DMS114 treated with DMSO at 0.1 percent for 48 hours (cell line): ENCODE results near the gene NDUFV2.
"Not testable (repeated sequence)": the region's sequence is repeated elsewhere in the genome, so short reads cannot be mapped to it uniquely, and the experiment has no call there.

Experiments used
- DNase-seq: peaks from one replicate; lab custom pipeline; 2025; ENCODE audit not compliant: unreplicated experiment; lab: John Stamatoyannopoulos, UW

Gene NDUFV2

DNA sequence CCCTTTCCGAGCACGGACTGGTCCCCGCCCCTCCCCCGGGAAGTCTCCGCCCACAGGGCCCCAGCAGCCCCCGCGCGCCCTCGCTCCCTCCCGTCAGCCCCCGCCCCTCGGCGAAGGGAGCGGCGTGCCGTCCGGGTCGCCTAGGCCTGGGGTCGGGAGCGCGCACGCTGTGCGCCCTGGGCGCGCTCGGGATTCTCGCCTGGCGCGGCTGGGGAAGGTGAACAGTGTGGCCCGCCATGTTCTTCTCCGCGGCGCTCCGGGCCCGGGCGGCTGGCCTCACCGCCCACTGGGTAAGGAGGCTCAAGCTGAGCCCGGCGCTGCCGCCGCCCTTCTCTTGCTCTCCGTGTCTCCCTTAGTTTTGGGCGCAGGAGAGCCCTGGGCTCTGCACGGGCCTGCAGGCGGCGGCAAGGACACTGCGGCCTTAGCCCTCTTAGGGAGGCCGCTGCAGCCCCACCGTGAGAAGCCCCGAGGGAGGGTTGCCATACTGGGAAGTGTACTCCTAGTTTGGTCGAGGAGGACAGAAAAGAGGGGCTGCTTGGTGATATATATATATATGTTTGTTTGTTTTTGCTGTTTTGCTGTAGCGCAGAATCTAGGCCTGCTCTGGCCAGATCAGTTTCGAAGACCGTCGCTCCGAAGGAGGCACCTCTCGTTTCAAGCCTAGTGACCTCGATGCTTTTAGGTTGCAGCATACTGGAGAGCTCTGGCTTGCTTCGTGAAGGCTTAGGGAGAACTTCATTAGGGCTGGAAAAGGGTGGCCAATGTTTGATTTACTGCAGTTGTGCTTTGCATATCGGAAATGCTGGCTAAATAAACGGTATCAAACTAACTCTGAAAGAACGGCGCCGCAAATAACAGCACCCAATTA is at the start of gene NDUFV2:
NDUFV2 (plus strand) TSS at position 192 of the 868 bp plus-strand sequence; CDS start at position 237, 45 bp downstream.
- peak; percentile 85 for DNase-seq

DNA sequence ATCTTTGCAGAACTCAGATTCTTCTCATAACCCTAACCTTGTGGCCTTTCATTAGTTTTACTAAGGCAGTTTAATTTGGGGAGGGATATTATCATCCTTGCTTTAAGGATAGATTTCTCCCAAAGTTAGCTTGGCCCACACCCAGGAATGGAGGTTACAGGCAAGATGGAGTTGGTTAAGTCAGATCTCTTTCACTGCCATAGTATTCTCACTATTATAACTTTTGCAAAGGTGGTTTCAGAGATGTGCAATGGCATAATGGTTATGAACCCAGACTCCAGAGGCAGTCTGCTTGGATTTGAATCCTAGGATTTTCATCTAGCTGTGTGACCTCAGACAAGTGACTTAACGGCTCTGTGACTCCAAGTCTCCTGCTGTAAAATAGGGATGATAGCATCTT is 48.7 kb upstream of the NDUFV2 start:
- DNase-seq: no peak

DNA sequence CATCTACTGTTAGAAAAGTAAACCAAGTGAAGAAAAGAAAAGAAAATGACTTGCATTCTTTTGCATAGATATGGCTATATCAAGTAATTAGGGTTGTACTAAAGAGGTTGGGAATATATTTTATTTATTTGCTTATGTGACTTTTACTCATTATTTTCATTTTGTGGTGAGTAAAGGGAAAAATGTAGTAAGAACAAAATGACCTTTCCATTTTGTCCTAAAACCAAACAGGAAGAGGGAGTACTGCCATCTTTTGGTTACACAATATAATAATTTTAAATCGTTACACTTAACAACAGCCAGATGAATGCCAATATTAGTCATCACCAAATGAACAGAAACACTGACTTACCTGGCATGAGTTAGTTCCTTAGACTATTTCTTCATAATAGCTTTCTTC is 47.3 kb upstream of the NDUFV2 start:
- no peak for DNase-seq

DNA sequence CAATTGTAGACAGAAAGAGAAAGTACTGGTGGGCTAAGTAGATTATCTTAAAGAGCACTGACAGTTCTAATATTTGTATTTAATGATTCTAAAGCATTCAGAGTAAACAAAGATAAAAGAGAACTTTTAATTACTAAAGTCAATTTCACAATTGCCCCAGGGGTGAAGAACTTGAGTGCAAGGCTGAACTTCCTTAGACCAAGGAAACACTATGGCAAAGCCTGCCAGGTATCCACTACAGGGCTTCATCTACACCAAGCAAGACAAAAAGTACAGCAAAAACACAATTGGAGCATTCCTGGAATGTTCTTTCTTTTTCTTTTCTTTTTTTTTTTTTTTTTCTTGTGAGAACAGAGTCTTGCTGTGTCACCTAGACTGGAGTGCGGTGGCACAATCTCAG is 46.9 kb upstream of the NDUFV2 start:
- no peak for DNase-seq

DNA sequence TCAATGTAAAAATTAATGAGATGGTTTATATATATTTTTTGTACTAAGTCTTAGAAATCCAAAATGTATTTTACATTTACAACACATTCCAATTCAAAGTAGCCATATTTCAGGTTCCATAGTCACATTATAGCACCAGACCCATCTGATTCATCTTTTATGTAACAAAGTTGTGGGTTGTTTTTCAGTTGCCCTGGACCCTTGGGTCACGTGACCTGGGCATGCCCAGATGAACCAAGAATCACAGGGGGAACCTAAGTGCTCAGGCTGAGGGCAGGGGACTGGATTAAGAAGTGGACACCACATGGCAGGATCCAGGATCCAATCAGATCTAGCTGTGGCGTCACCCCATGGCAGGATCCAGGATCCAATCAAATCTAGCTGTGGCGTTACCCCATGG is 44.9 kb upstream of the NDUFV2 start:
- DNase-seq: no peak

DNA sequence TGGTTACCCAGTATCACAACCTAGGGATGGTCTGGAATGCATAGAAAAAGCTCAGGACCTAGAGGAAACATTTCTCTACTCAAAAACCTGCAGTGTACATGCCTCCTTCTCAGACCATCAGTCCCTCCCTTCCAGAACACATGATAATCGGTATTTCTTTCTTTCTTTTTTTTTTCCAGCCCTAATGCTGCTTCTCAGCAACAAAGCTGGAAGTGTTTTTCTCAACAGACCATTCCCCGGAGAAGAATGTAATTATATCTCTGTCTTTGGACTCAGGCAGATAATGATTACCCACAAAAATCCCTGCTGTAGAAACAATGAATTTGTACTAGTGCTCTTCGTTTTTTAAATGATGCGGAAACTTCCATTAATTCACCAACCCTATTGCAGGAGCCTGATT is 44.1 kb upstream of the NDUFV2 start:
- no peak for DNase-seq

DNA sequence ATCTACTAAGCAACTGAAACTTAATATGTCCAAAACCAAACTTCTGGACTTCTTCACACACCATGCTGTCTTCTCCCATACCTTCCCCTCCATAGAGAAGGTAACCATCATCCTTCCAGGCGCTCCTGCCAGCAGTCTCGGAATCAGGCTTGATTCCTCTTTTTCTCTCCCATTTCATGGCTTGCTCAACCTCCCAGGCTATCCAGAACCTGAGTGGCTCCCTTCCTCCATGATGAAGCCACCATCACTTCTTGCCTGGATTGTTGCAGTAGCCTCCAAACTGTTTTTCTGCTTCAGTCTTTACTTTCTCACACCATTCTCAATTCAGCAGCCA is 40.1 kb upstream of the NDUFV2 start:
- DNase-seq: no peak

DNA sequence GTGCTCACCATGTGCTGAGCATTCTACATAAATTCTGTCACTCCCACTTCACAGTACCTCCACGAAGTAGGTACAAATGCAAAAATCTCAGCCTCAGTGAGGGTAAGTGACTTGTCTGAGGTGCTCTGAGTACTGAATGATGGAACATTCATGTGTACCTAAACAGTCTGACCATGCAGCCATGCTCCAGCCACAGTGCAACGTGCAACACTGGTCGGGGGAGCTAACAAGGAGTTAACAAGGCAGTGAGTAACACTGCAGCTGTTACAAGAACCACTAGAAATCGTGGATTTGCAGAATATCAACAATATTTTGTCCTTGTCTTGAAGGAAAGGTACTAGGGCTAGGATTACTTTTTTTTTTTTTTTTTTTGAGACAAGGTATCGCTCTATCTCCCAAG is 36.6 kb upstream of the NDUFV2 start:
- no peak for DNase-seq

DNA sequence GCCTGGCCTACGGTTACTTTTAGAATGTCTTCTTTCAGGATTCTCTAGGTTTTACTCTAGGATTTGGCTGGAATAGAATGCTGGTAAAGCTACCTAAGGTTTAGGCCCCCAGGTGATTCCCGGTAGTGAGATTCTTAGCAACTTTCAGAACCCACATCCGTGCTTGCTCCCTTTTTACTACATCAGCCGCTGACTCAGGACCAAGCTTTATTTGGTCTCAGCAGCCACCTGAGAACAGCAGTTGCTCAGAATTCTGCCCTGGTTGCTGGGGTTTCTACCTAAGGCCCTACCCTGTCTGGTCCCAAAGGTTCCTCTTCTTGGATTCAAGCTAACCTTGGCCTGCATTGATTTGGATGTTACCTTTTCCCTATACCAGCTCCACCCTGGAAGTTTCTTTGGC is 36.1 kb upstream of the NDUFV2 start:
- DNase-seq: no peak

DNA sequence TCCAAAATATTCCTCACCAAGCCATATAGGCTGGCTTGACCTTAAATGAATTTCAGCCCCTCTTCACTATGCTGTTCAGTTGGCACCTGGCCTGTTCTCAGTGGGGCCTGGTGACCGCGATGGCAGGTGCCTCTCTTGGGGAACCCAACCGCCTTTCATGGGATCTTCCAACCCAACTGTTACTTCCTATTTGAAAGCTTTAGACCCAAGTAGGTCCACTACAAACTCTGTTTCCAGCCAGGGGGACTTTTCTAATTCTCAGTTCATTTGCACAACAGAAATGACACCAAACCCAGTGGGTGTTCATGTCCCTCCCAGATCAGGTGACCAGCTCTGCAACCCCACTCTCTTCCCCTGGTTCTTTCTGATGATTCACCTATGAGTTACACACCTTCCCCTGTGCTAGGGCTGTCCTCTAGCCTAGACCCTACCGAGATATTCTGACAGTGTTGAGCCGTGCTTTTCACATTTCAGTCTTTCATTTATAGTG is 35.6 kb upstream of the NDUFV2 start:
- DNase-seq: no peak

DNA sequence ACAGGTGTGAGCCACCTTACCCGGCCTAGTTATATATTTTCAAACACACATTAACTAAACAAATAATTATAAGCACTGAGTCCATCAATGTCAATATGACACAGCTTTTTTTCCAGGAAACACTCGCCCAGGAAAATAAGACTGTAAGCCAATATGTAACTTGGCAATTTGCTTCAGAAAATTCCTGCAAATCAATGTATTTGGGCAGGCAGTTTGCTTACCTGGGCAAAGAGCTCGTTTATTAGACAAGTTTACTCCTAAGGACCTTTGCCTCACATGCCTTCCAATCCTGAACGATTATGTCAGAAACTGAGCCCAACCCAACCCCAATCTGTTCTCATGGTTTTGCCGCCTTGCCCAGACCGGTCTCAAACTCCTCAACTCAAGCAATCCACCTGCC is 34.7 kb upstream of the NDUFV2 start:
- DNase-seq: no peak

DNA sequence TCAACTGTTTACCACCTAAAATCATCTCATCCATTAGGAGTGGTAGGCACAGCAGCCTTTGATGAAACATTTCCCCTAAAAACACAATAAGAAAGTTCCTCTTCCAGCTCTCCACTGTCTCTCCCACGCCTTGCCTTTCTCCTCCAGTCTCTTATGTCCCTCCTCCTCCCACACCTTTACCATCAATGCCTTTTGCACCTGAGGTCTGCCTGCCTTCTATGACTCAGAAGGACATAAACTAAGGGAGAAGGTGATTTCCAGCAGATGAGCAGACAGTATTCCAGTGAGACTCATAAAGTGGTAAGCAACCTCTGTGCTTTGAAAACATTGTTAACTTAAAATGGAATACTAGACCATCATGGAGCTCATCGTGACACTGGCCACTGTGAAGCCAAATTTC is 34.2 kb upstream of the NDUFV2 start:
- no peak for DNase-seq

DNA sequence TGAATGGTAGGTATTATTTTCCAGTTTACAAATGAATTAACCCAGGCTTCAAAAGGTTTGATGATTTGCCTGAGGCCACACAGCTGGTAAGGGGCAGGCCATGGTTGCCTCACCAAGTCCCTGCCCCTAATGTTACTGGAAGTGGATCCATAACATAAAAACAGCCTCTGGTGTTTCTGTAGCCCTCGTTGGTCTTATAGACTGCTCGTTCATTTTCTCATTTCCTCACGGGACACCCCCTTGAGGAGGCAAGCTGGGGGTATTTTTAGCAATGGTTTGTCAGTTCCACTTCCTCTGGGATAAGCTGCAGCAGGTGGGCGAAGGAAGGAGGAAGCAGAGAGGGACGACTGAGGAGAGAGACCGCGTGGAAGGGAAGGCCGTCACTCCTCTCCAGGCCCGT is 32.9 kb upstream of the NDUFV2 start:
- no peak for DNase-seq

DNA sequence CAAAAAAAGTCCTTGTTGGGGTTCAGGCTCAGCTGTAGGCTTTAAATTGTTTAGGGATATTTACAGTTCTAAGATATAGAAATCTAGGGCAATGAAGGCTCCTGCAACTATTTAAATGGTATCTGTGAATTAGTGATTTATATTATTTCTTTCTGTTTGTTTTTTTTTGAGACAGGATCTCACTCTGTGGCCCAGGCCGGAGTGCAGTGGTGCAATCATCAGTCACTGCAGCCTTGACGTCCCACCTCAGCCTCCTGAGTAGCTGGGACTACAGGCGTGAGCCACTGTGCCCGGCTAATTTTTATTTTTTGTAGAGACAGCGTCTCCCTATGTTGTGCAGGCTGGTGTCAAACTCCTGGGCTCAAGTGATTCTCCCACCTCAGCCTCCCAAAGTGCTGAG is 32.3 kb upstream of the NDUFV2 start:
- no peak for DNase-seq

DNA sequence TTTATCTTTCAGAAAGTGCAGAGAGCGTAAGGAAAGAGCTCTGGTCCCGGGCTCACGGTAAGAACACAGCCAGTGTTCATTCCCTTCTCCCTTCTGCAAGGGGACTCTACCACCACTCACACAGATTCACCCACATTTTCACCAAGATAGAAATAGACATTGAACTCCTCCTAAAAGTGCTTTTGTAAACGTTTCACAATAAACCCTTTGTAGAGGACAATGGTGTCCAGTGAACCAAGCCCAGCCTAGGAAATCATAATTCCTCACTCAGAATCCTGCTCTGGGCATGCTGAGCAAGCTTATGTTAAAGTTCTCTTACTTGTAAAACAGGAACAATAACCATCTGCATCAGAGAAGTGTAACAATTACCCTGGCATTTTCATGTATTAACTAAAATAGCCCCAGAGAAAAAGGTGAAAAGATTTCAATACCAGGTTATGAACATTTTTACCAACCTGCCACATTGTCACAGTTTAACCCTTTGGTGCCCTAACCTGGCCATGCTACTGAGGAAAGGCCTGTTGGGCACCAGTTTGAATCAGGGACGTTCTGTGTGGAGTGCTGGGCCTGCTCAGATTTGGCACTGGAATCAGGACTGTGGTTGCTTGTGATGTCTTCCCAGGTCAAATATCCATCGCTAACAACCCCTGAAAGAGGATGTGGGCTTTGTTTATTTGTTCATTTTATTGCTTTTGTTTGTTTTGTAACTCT is 22.5 kb upstream of the NDUFV2 start:
- DNase-seq: no peak

DNA sequence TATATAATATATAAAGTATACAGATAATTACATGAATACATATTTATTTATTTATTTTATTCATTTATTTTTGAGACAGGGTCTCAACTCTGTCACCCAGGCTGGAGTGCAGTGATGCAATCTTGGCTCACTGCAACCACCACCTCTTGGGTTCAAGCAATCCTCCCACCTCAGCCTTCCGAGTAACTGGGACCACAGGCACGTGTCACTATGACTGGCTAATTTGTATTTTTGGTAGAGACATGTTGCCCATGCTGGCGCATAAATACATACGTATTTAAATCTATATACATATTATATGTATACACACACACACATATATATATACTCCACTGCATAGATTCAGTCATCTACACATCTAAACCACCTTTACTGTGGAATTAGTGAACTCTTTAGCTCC is 20.6 kb upstream of the NDUFV2 start:
- DNase-seq: no peak

DNA sequence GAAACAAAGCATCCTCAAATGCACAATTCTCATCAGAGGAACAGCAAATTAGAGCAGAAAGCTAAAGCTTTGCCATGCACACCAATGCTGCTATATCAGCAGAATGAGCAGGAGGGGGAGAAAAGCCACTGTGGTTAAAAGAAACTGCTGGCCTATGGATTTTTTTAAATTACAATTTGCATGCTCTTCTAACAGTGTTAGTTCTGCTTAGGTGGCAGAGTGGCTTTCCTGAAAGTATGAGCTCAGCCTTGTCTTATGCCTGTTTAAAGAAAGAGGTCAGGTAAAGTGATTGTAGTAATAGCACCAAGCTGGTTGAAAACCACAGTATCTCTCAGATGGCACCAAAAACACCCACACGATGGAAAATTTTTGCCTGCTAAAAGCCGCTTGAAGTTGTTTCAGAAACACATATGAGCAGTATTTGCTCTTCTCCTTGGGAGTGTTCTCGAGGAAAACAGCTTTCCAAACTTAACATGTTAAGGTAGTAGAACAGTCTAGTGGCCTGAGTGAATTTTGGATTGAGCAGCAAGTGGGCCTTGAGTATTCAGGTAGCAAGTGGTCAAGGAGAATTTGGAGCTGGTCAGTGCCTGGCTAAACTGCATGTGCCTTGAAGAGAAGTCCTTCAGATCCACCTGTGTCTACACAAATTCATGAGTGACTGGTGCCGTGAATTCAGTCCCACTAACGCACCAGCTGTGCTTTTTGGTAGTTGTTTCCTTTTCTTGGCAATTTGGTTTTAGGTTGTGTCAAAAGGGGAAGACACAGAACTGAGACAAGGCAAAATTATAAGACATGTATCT is 19.6 kb upstream of the NDUFV2 start:
- no peak for DNase-seq

DNA sequence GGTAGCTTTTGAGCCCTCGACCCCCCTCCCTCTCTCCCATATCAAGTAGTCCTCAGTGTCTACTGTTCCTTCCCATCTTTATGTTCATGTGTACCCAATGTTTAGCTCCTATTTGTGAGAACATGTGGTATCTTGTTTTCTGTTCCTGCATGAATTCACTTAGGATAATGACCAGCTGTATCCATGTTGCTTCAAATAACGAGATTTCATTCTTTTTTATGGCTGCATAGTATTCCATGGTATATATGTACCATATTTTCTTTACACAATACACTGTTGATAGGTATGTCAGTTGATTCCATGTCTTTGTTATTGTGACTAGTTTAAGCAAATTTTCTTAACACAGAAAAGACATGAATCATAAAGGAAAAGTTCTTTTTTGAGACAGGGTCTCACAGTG is 16.5 kb upstream of the NDUFV2 start:
- DNase-seq: no peak

DNA sequence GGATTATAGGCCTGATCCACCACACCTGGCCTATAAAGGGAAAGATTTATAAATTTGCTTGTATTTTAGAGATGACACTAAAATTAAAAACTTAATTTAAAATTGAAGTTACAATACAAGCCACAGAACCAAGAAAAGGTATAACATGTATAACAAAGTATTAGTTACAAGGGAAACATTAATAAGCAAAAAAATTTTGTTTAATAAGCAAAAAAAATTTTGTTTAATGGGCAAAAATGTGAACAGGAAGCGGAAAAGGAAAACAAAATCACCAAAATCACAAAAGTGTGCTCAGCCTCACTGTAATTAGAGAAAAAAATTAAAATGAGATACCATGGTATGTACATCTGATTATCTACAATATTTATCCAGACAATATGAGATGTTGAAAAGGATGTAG is 15.9 kb upstream of the NDUFV2 start:
- DNase-seq: no peak

DNA sequence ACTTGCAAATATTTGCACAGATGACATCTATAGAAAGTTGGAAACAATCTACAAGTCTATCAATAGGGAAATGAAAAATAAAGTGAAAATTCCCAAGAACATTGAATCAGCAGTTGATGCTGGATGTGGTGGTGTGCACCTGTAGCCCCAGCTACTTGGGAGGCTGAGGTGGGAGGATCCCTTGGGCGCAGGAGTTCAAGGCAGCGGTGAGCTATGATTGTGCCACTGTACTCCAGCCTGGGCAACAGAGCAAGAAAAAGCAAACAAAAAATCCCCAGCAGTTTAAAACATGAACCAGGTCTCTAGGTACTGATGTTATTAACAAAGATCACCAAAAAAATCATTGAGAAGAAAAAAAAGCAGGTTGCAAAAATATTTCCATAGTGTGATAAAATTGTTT is 15.4 kb upstream of the NDUFV2 start:
- DNase-seq: no peak

DNA sequence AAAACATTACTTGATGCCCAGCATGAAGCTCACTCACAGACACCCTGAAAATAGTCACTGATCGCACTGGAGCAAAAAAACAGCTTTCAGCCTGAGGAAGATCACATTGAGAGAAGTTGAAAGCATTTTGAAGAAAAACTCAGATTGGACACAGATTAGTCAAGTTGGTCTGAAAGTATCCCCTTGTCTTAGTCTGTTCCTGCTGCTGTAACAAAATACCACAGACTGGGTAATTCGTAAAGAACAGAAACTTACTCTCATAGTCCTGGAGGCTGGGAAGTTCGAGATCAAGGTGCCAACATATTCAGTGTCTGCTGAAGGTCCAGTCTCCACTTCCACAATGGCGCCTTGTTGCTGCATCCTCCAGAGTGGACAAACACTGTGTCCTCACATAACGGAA is 14.2 kb upstream of the NDUFV2 start:
- no peak for DNase-seq

DNA sequence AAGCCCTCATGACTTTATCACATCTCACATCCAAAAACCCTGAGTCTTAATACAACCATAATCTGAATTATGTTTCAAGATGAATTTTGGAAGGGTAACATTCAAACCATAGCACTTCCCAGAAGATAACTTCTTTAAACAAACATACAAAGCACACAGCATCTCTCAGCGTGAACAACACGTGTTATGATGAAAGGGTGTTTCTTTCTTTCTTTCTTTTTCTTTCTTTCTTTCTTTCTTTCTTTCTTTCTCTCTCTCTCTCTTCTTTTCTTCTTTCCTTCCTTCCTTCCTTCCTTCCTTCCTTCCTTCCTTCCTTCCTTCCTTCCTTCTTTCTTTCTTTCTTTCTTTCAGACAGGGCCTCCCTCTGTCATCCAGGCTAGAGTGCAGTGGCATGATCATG is 13.8 kb upstream of the NDUFV2 start:
- DNase-seq: not testable (repeated sequence)
